Hepatocyte (in vitro differentiated cells): ENCODE results near the gene CALY.

Source experiments
- EZH2 ChIP-seq: fragments of 200-600 bp; sonication (generic); IDR thresholded peaks from 2 replicates; pipeline ENCODE4 v1.6.1; 2016; ENCODE audit warnings: antibody characterized with exemption, mild to moderate bottlenecking, borderline replicate concordance
- EZH2phosphoT487 ChIP-seq: fragments of 200-600 bp; sonication (generic); IDR thresholded peaks from one replicate; pipeline ENCODE4 v1.6.1; 2018; ENCODE audit warnings: antibody characterized with exemption, mild to moderate bottlenecking, low read depth, moderate library complexity; ENCODE audit not compliant: unreplicated experiment, severe bottlenecking
- TF ChIP-seq, protein P1 (sequence below): fragments of 200-600 bp; sonication (generic); IDR thresholded peaks from 2 replicates; pipeline ENCODE4 v1.5.1; 2016; ENCODE audit warnings: antibody characterized with exemption, mild to moderate bottlenecking; ENCODE audit not compliant: poor library complexity

GRCh38 chr10:133309100-133309719 lies 27.5 kb downstream of the CALY start:
- TF ChIP-seq, protein P1, sequence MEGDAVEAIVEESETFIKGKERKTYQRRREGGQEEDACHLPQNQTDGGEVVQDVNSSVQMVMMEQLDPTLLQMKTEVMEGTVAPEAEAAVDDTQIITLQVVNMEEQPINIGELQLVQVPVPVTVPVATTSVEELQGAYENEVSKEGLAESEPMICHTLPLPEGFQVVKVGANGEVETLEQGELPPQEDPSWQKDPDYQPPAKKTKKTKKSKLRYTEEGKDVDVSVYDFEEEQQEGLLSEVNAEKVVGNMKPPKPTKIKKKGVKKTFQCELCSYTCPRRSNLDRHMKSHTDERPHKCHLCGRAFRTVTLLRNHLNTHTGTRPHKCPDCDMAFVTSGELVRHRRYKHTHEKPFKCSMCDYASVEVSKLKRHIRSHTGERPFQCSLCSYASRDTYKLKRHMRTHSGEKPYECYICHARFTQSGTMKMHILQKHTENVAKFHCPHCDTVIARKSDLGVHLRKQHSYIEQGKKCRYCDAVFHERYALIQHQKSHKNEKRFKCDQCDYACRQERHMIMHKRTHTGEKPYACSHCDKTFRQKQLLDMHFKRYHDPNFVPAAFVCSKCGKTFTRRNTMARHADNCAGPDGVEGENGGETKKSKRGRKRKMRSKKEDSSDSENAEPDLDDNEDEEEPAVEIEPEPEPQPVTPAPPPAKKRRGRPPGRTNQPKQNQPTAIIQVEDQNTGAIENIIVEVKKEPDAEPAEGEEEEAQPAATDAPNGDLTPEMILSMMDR = no peak
- no peak for TF ChIP-seq EZH2
- TF ChIP-seq EZH2phosphoT487 = no peak
